ENCODE measurements around the gene IL4R. TPM values are rescaled to one million over a fixed set of nuclear protein-coding genes. Genes with fewer than 3 reads are reported as not detected.
"Not testable (repeated sequence)": the region's sequence is repeated elsewhere in the genome, so short reads cannot be mapped to it uniquely, and the experiment has no call there.

Gene IL4R
- total RNA-seq, 2 donors from 2014 or later = 30.7 to 89.2 TPM

- TF ChIP-seq CTCF (IDR thresholded peaks at IDR 0.05) (no peak), POLR2AphosphoS5 (IDR thresholded peaks at IDR 0.05) (no peak), POLR2A (IDR thresholded peaks at IDR 0.05) (no peak)
- Histone ChIP-seq H3K27ac (no peak overlapping the region), H3K27me3 (replicated peaks; ENCODE audit: insufficient read depth) (no peaks in the 10 kb centered on the region), H3K9me3 (no peaks in the 10 kb centered on the region), H3K36me3 (no peaks in the 10 kb centered on the region), H3K4me1 (replicated peaks) (no peaks in the 10 kb centered on the region), H3K4me3 (no peak overlapping the region)
- WGBS = 95% methylated on average over 4 of the region's 4 CpGs
- intact Hi-C loops (cut with DNase I) = no loop called here
- no peak for DNase-seq (ENCODE audit: low spot score)
Observed at GRCh38 chr16:27273330-27273669, 40.5 kb upstream of the IL4R start.

GRCh38 chr16:27273670-27274423 is 39.9 kb upstream of the IL4R start:
- intact Hi-C loops (cut with DNase I) = no loop called here
- no peaks in the 10 kb centered on the region for H3K4me1 ChIP-seq (replicated peaks)
- no peaks in the 10 kb centered on the region for H3K27me3 ChIP-seq (replicated peaks; ENCODE audit: insufficient read depth)
- no peak for DNase-seq (ENCODE audit: low spot score)
- H3K9me3 ChIP-seq = no peaks in the 10 kb centered on the region
- TF ChIP-seq POLR2AphosphoS5 (IDR thresholded peaks at IDR 0.05) (no peak), POLR2A (IDR thresholded peaks at IDR 0.05) (no peak), CTCF (IDR thresholded peaks at IDR 0.05) (no peak)
- WGBS = 73% methylated on average over 8 of the region's 8 CpGs
- H3K4me3 ChIP-seq = no peak overlapping the region
- no peaks in the 10 kb centered on the region for H3K36me3 ChIP-seq
- H3K27ac ChIP-seq = no peak overlapping the region

- WGBS = 92% methylated on average over 7 of the region's 7 CpGs
- DNase-seq (ENCODE audit: low spot score); H3K27ac ChIP-seq; H3K4me1 ChIP-seq (replicated peaks); intact Hi-C loops (cut with DNase I); H3K27me3 ChIP-seq (replicated peaks; ENCODE audit: insufficient read depth); H3K9me3 ChIP-seq; H3K4me3 ChIP-seq; H3K36me3 ChIP-seq: not testable (repeated sequence)
Observed at GRCh38 chr16:27274424-27274874, 39.3 kb upstream of the IL4R start.

GRCh38 chr16:27275394-27275793 is 38.4 kb upstream of the IL4R start:
- intact Hi-C loops (cut with DNase I) = no loop called here
- Histone ChIP-seq H3K27me3 (replicated peaks; ENCODE audit: insufficient read depth) (no peaks in the 10 kb centered on the region), H3K9me3 (no peaks in the 10 kb centered on the region), H3K27ac (no peak overlapping the region), H3K4me3 (no peak overlapping the region), H3K36me3 (no peaks in the 10 kb centered on the region), H3K4me1 (replicated peaks) (no peaks in the 10 kb centered on the region)
- 88% methylated on average over 1 of the region's 1 CpG for WGBS
- DNase-seq (ENCODE audit: low spot score) = no peak
- TF ChIP-seq POLR2A (IDR thresholded peaks at IDR 0.05) (no peak), POLR2AphosphoS5 (IDR thresholded peaks at IDR 0.05) (no peak), CTCF (IDR thresholded peaks at IDR 0.05) (no peak)

- Histone ChIP-seq H3K4me3 (no peak overlapping the region), H3K36me3 (no peaks in the 10 kb centered on the region), H3K9me3 (no peaks in the 10 kb centered on the region), H3K27me3 (replicated peaks; ENCODE audit: insufficient read depth) (no peaks in the 10 kb centered on the region), H3K4me1 (replicated peaks) (no peaks in the 10 kb centered on the region), H3K27ac (no peak overlapping the region)
- TF ChIP-seq POLR2AphosphoS5 (IDR thresholded peaks at IDR 0.05) = no peak
- TF ChIP-seq CTCF (IDR thresholded peaks at IDR 0.05) = no peak
- no peak for TF ChIP-seq POLR2A (IDR thresholded peaks at IDR 0.05)
- DNase-seq (ENCODE audit: low spot score) = no peak
- intact Hi-C loops (cut with DNase I) = no loop called here
- WGBS = 65% methylated on average over 7 of the region's 7 CpGs
Observed at GRCh38 chr16:27281243-27281642, 32.5 kb upstream of the IL4R start.
